Activated T-cell treated with anti-CD3 and anti-CD28 coated beads, Interleukin-2, amount 50 U/mL, for 24 hours (primary cell): ENCODE results near the gene DYNC1I1.
A peak's percentile ranks its signal among the peaks of the same experiment; 100 is the strongest.

Experiments
- DNase-seq: peaks from one replicate; pipeline ENCODE4 v3.0.0-alpha.2; 2020
- H3K27ac Mint-ChIP-seq: 2 replicates; pipeline ENCODE4 v1.8.0; 2020; ENCODE audit warnings: mild to moderate bottlenecking, mixed read lengths
- H3K27me3 Mint-ChIP-seq: 2 replicates; pipeline ENCODE4 v1.8.0; 2020; ENCODE audit warnings: mixed read lengths
- H3K36me3 Mint-ChIP-seq: 2 replicates; pipeline ENCODE4 v1.8.0; 2020; ENCODE audit warnings: low read depth, mixed read lengths
- H3K4me1 Mint-ChIP-seq: 2 replicates; pipeline ENCODE4 v1.8.0; 2020; ENCODE audit warnings: low read depth, mixed read lengths
- H3K4me3 Mint-ChIP-seq: 2 replicates; pipeline ENCODE4 v1.8.0; 2020; ENCODE audit warnings: mild to moderate bottlenecking, moderate library complexity, mixed read lengths
- H3K9me3 Mint-ChIP-seq: 2 replicates; pipeline ENCODE4 v1.8.0; 2020; ENCODE audit warnings: mixed read lengths

Gene DYNC1I1

GRCh38 chr7:95772298-95772770 lies at the start of gene DYNC1I1:
Gene DYNC1I1 (plus strand): TSS chr7:95772554. CDS start chr7:95804730, 32,176 bp downstream.
- Mint-ChIP-seq H3K36me3 (no peaks in the 10 kb centered on the region), H3K27ac (no peak within 1 kb of the TSS), H3K4me1 (peaks cover 3% of the 10 kb centered on the region), H3K27me3 (peaks cover 45% of the 10 kb centered on the region), H3K4me3 (peak within 1 kb of the TSS; percentile 65), H3K9me3 (no peaks in the 10 kb centered on the region)
- DNase-seq, result peak; percentile 47

- H3K27ac Mint-ChIP-seq, result no peak overlapping the region
- no peak overlapping the region for H3K4me3 Mint-ChIP-seq
- H3K36me3 Mint-ChIP-seq, result no peaks in the 10 kb centered on the region
- no peaks in the 10 kb centered on the region for H3K9me3 Mint-ChIP-seq
- no peak for DNase-seq
- no peaks in the 10 kb centered on the region for H3K27me3 Mint-ChIP-seq
- no peaks in the 10 kb centered on the region for H3K4me1 Mint-ChIP-seq
Measured at GRCh38 chr7:95723583-95724180, 48.7 kb upstream of the DYNC1I1 start.

- H3K27ac Mint-ChIP-seq, result no peak overlapping the region
- H3K36me3 Mint-ChIP-seq, result no peaks in the 10 kb centered on the region
- no peak for DNase-seq
- H3K4me1 Mint-ChIP-seq, result no peaks in the 10 kb centered on the region
- H3K9me3 Mint-ChIP-seq, result no peaks in the 10 kb centered on the region
- no peaks in the 10 kb centered on the region for H3K27me3 Mint-ChIP-seq
- no peak overlapping the region for H3K4me3 Mint-ChIP-seq
Measured at GRCh38 chr7:95725205-95725604, 47.1 kb upstream of the DYNC1I1 start.

GRCh38 chr7:95730493-95731280 lies 41.7 kb upstream of the DYNC1I1 start:
- Mint-ChIP-seq H3K36me3 (no peaks in the 10 kb centered on the region), H3K27ac (no peak overlapping the region), H3K9me3 (no peaks in the 10 kb centered on the region), H3K27me3 (no peaks in the 10 kb centered on the region), H3K4me3 (no peak overlapping the region), H3K4me1 (no peaks in the 10 kb centered on the region)
- DNase-seq, result no peak

- Mint-ChIP-seq H3K27ac (no peak overlapping the region), H3K9me3 (no peaks in the 10 kb centered on the region), H3K27me3 (no peaks in the 10 kb centered on the region), H3K36me3 (no peaks in the 10 kb centered on the region), H3K4me1 (no peaks in the 10 kb centered on the region), H3K4me3 (no peak overlapping the region)
- DNase-seq, result no peak
Measured at GRCh38 chr7:95736635-95737034, 35.7 kb upstream of the DYNC1I1 start.

- Mint-ChIP-seq H3K27ac (no peak overlapping the region), H3K36me3 (no peaks in the 10 kb centered on the region), H3K4me1 (no peaks in the 10 kb centered on the region), H3K9me3 (no peaks in the 10 kb centered on the region), H3K4me3 (no peak overlapping the region), H3K27me3 (no peaks in the 10 kb centered on the region)
- no peak for DNase-seq
Measured at GRCh38 chr7:95737828-95738505, 34.4 kb upstream of the DYNC1I1 start.

GRCh38 chr7:95749044-95749443 lies 23.3 kb upstream of the DYNC1I1 start:
- no peak for DNase-seq
- Mint-ChIP-seq H3K9me3 (no peaks in the 10 kb centered on the region), H3K27me3 (no peaks in the 10 kb centered on the region), H3K27ac (no peak overlapping the region), H3K4me1 (no peaks in the 10 kb centered on the region), H3K36me3 (no peaks in the 10 kb centered on the region), H3K4me3 (no peak overlapping the region)

GRCh38 chr7:95749515-95749914 lies 22.8 kb upstream of the DYNC1I1 start:
- Mint-ChIP-seq H3K27ac (no peak overlapping the region), H3K4me3 (no peak overlapping the region), H3K4me1 (no peaks in the 10 kb centered on the region), H3K9me3 (no peaks in the 10 kb centered on the region), H3K36me3 (no peaks in the 10 kb centered on the region), H3K27me3 (no peaks in the 10 kb centered on the region)
- no peak for DNase-seq

GRCh38 chr7:95753440-95753839 lies 18.9 kb upstream of the DYNC1I1 start:
- Mint-ChIP-seq H3K4me3 (no peak overlapping the region), H3K27ac (no peak overlapping the region), H3K36me3 (no peaks in the 10 kb centered on the region), H3K4me1 (no peaks in the 10 kb centered on the region), H3K27me3 (peaks cover 2% of the 10 kb centered on the region), H3K9me3 (peaks cover 3% of the 10 kb centered on the region)
- DNase-seq, result no peak

- Mint-ChIP-seq H3K27ac (no peak overlapping the region), H3K27me3 (peaks cover 2% of the 10 kb centered on the region)
Measured at GRCh38 chr7:95755277-95755934, 16.9 kb upstream of the DYNC1I1 start.

GRCh38 chr7:95758187-95758586 lies 14.2 kb upstream of the DYNC1I1 start:
- peaks cover 2% of the 10 kb centered on the region for H3K27me3 Mint-ChIP-seq
- H3K36me3 Mint-ChIP-seq, result no peaks in the 10 kb centered on the region
- no peak overlapping the region for H3K27ac Mint-ChIP-seq
- H3K4me1 Mint-ChIP-seq, result no peaks in the 10 kb centered on the region
- H3K9me3 Mint-ChIP-seq, result peaks cover 3% of the 10 kb centered on the region
- no peak overlapping the region for H3K4me3 Mint-ChIP-seq
- DNase-seq, result no peak

More at GRCh38 chr7:95755277-95755934, 16.9 kb upstream of the DYNC1I1 start:
- no peaks in the 10 kb centered on the region for H3K4me1 Mint-ChIP-seq
- peaks cover 3% of the 10 kb centered on the region for H3K9me3 Mint-ChIP-seq
- no peaks in the 10 kb centered on the region for H3K36me3 Mint-ChIP-seq
- no peak for DNase-seq
- H3K4me3 Mint-ChIP-seq, result no peak overlapping the region

GRCh38 chr7:95766086-95766485 lies 6.3 kb upstream of the DYNC1I1 start:
- DNase-seq, result no peak
- peaks cover 11% of the 10 kb centered on the region for H3K27me3 Mint-ChIP-seq
- H3K4me1 Mint-ChIP-seq, result no peaks in the 10 kb centered on the region
- H3K4me3 Mint-ChIP-seq, result no peak overlapping the region
- H3K36me3 Mint-ChIP-seq, result no peaks in the 10 kb centered on the region
- no peak overlapping the region for H3K27ac Mint-ChIP-seq
- no peaks in the 10 kb centered on the region for H3K9me3 Mint-ChIP-seq

GRCh38 chr7:95766657-95767056 lies 5.7 kb upstream of the DYNC1I1 start:
- H3K4me1 Mint-ChIP-seq, result no peaks in the 10 kb centered on the region
- peaks cover 16% of the 10 kb centered on the region for H3K27me3 Mint-ChIP-seq
- no peak for DNase-seq
- no peaks in the 10 kb centered on the region for H3K36me3 Mint-ChIP-seq
- H3K27ac Mint-ChIP-seq, result no peak overlapping the region
- no peaks in the 10 kb centered on the region for H3K9me3 Mint-ChIP-seq
- no peak overlapping the region for H3K4me3 Mint-ChIP-seq

GRCh38 chr7:95772771-95773581 lies 622 bp downstream of the DYNC1I1 start:
- Mint-ChIP-seq H3K27me3 (peaks cover 45% of the 10 kb centered on the region), H3K9me3 (no peaks in the 10 kb centered on the region), H3K36me3 (no peaks in the 10 kb centered on the region), H3K27ac (no peak overlapping the region), H3K4me1 (peaks cover 3% of the 10 kb centered on the region), H3K4me3 (no peak overlapping the region)
- DNase-seq, result no peak
